SJCRH30 (cell line): ENCODE results near the gene NCBP2L. TPM values are rescaled to one million over a fixed set of nuclear protein-coding genes. Genes with fewer than 3 reads are reported as not detected.

Experiments
- total RNA-seq: library from RNA; depleted of rRNA; stranded (reverse); fragments of >200 nt; shearing (Covaris generic); gene quantifications from 2 replicates; pipeline ENCODE4 v1.2.3, GENCODE V29; 2014; rRNA removed

Gene NCBP2L
- total RNA-seq, 1 experiment from 2014 or later = not detected

Other genes starting within 250 kb of the NCBP2L start
- 68.5 and 69.7 TPM in 2 replicates for gene PRPS1, start 149.2 kb upstream of the NCBP2L start, total RNA-seq
- gene TSC22D3, start 1.9 kb upstream of the NCBP2L start, total RNA-seq = 27.0 and 29.0 TPM in 2 replicates
- 2.0 and 3.9 TPM in 2 replicates for gene MID2, start 48.1 kb downstream of the NCBP2L start, total RNA-seq
- gene TEX13B, start 204.6 kb downstream of the NCBP2L start, total RNA-seq = not detected in 2 replicates